ENCODE results near the gene FUBP1. TPM values are rescaled to one million over a fixed set of nuclear protein-coding genes. Genes with fewer than 3 reads are reported as not detected.

FUBP1 gene
- total RNA-seq, 1 experiment from 2014 or later: 271 TPM

DNA sequence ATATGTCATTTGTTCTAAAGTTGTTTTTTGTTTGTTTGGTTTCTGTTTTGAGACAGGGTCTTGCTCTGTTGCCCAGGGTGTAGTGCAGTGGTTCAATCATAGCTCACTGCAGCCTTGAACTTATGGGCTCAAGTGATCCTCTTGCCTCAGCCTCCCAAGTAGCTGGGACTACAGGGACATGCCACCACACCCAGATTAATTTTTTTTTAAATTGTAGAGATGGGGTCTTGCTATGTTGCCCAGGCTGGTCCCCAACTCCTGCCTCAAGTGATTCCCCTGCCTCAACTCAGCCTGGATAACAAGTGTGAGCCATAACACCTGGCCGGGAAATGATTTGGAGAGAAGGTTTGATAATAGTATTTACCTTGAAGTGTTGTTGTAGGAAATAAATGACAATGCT lies 72.2 kb downstream of the FUBP1 start:
- WGBS (ENCODE audit: extremely low coverage, insufficient read length, low lambda C conversion rate): no CpG with 5 or more reads among the region's 1 CpG
- no peak overlapping the region for H2AFZ ChIP-seq (ENCODE audit: low read length)
- H2BK5ac ChIP-seq (ENCODE audit: insufficient read length, low read length): no peak overlapping the region
- Mint-ChIP-seq H3K9me3 (no peaks in the 10 kb centered on the region), H3K27me3 (ENCODE audit: low read depth) (no peaks in the 10 kb centered on the region), H3K36me3 (ENCODE audit: insufficient read depth in 1 of 3, low read depth in 3 of 3) (no peaks in the 10 kb centered on the region), H3K4me3 (no peak overlapping the region), H3K27ac (no peak overlapping the region), H3K4me1 (no peaks in the 10 kb centered on the region)
- H2BK12ac ChIP-seq (ENCODE audit: insufficient read length, low read depth, low read length): no peak overlapping the region
- no peaks in the 10 kb centered on the region for H3K9me3 ChIP-seq (ENCODE audit: control insufficient read depth, low read depth, low read length)
- H3K27ac ChIP-seq (ENCODE audit: insufficient read length, low read depth, low read length): no peak overlapping the region
- no peak for DNase-seq
- no peak overlapping the region for H4K91ac ChIP-seq (ENCODE audit: insufficient read length, low read depth, low read length)
- no peak overlapping the region for H3K4ac ChIP-seq (ENCODE audit: low read depth, low read length)
- H2AK5ac ChIP-seq (ENCODE audit: insufficient read length, low read length): no peak overlapping the region
- H3K56ac ChIP-seq (ENCODE audit: insufficient read length, low read depth, low read length): no peak overlapping the region
- no peak overlapping the region for H3K4me2 ChIP-seq (ENCODE audit: insufficient read depth, insufficient read length, low read length)
- H2BK20ac ChIP-seq (ENCODE audit: low read depth, low read length, poor library complexity, severe bottlenecking): no peak overlapping the region
- H3K18ac ChIP-seq (ENCODE audit: insufficient read length, low read depth, low read length): no peak overlapping the region
- TF ChIP-seq, protein P1, sequence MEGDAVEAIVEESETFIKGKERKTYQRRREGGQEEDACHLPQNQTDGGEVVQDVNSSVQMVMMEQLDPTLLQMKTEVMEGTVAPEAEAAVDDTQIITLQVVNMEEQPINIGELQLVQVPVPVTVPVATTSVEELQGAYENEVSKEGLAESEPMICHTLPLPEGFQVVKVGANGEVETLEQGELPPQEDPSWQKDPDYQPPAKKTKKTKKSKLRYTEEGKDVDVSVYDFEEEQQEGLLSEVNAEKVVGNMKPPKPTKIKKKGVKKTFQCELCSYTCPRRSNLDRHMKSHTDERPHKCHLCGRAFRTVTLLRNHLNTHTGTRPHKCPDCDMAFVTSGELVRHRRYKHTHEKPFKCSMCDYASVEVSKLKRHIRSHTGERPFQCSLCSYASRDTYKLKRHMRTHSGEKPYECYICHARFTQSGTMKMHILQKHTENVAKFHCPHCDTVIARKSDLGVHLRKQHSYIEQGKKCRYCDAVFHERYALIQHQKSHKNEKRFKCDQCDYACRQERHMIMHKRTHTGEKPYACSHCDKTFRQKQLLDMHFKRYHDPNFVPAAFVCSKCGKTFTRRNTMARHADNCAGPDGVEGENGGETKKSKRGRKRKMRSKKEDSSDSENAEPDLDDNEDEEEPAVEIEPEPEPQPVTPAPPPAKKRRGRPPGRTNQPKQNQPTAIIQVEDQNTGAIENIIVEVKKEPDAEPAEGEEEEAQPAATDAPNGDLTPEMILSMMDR (conservative IDR thresholded peaks at IDR 0.05): no peak
- no peaks in the 10 kb centered on the region for H3K23me2 ChIP-seq (ENCODE audit: insufficient read length, low read depth, low read length, poor library complexity, severe bottlenecking)
- H3K23ac ChIP-seq (ENCODE audit: insufficient read length, low read depth, low read length): no peak overlapping the region
- no peak overlapping the region for H3K14ac ChIP-seq (ENCODE audit: insufficient read depth, low read length)
- H3K4me1 ChIP-seq (ENCODE audit: insufficient read depth, low read length): no peaks in the 10 kb centered on the region
- H2BK15ac ChIP-seq (ENCODE audit: low read depth, low read length): no peak overlapping the region
- H3K79me1 ChIP-seq (ENCODE audit: insufficient read depth, low read depth, low read length, poor library complexity, severe bottlenecking): no peaks in the 10 kb centered on the region
- H3T11ph ChIP-seq (ENCODE audit: low read length): no peak overlapping the region
- no peaks in the 10 kb centered on the region for H3K27me3 ChIP-seq (ENCODE audit: insufficient read depth, low read length)
- no peaks in the 10 kb centered on the region for H3K79me2 ChIP-seq (ENCODE audit: insufficient read depth, low read length)
- no peak overlapping the region for H3K9ac ChIP-seq (ENCODE audit: extremely low read depth, insufficient read length, low read length)
- H4K8ac ChIP-seq (replicated peaks; ENCODE audit: insufficient read length, low read depth, low read length): no peak overlapping the region
- no peak overlapping the region for H4K5ac ChIP-seq (ENCODE audit: insufficient read length, low read depth, low read length)
- no peak overlapping the region for H2BK120ac ChIP-seq (ENCODE audit: low read depth, low read length, poor library complexity, severe bottlenecking)
- H4K20me1 ChIP-seq (ENCODE audit: control insufficient read depth, insufficient read depth, insufficient read length): no peaks in the 10 kb centered on the region

Measured in H9 (cell line).